Neutrophil (primary cell): ENCODE results near the gene IQSEC1.

ENCODE experiments used
- H3K27ac ChIP-seq: fragments of 200-600 bp; sonication (generic); 2 replicates; pipeline ENCODE4 v1.5.1; 2016; ENCODE audit warnings: mild to moderate bottlenecking, moderate library complexity
- H3K27me3 ChIP-seq: fragments of 200-600 bp; sonication (generic); 2 replicates; pipeline ENCODE4 v1.6.0; 2016; ENCODE audit warnings: mild to moderate bottlenecking
- H3K36me3 ChIP-seq: fragments of 200-600 bp; sonication (generic); 2 replicates; pipeline ENCODE4 v1.5.1; 2017
- H3K4me1 ChIP-seq, 2 experiments: fragments of 200-600 bp in 1 of 2; sonication (generic) in 1 of 2; 1 replicate in 1 of 2; 2 replicates in 1 of 2; pipeline versions ENCODE4 v1.5.1 to v1.6.1; 2013 to 2016; ENCODE audit warnings: low read depth in 1 of 2, low read length in 1 of 2, mild to moderate bottlenecking in 1 of 2, moderate library complexity in 1 of 2; ENCODE audit not compliant: control insufficient read depth in 1 of 2, insufficient read depth in 1 of 2
- H3K4me3 ChIP-seq, 2 experiments: fragments of 200-600 bp in 1 of 2; sonication (generic) in 1 of 2; 1 replicate in 1 of 2; 2 replicates in 1 of 2; pipeline ENCODE4 v1.5.1; 2013 to 2016; ENCODE audit warnings: low read depth in 1 of 2, low read length in 1 of 2, mild to moderate bottlenecking in 1 of 2, moderate library complexity in 1 of 2
- H3K9me3 ChIP-seq: fragments of 200-600 bp; sonication (generic); 2 replicates; pipeline ENCODE4 v1.5.1; 2016
- CTCF ChIP-seq: fragments of 200-600 bp; sonication (generic); IDR thresholded peaks from 2 replicates; pipeline ENCODE4 v1.5.1; 2016; ENCODE audit warnings: antibody characterized with exemption

The IQSEC1 gene

GRCh38 chr3:12963922-12964701 lies 109.1 kb downstream of the IQSEC1 start:
- Histone ChIP-seq H3K4me1 (peaks cover 77 to 96% of the 10 kb centered on the region in 2 experiments), H3K27ac (peak overlapping the region; percentile 52), H3K9me3 (no peaks in the 10 kb centered on the region), H3K4me3 (no peak overlapping the region), H3K36me3 (peaks cover 53% of the 10 kb centered on the region), H3K27me3 (peaks cover 14% of the 10 kb centered on the region)
- no peak for TF ChIP-seq CTCF

GRCh38 chr3:12963231-12963896 lies 109.9 kb downstream of the IQSEC1 start:
- H3K4me3 ChIP-seq: no peak overlapping the region
- peak overlapping the region; percentile 52 for H3K27ac ChIP-seq
- no peaks in the 10 kb centered on the region for H3K9me3 ChIP-seq
- TF ChIP-seq CTCF: no peak
- peaks cover 14% of the 10 kb centered on the region for H3K27me3 ChIP-seq
- H3K4me1 ChIP-seq: peaks cover 83 to 98% of the 10 kb centered on the region in 2 experiments
- H3K36me3 ChIP-seq: peaks cover 52% of the 10 kb centered on the region

- H3K4me3 ChIP-seq: no peak overlapping the region
- H3K36me3 ChIP-seq: peaks cover 61% of the 10 kb centered on the region
- H3K27ac ChIP-seq: no peak overlapping the region
- H3K4me1 ChIP-seq: peaks cover 81 to 93% of the 10 kb centered on the region in 2 experiments
- TF ChIP-seq CTCF: no peak
- no peaks in the 10 kb centered on the region for H3K9me3 ChIP-seq
- H3K27me3 ChIP-seq: peaks cover 11% of the 10 kb centered on the region
Observed at GRCh38 chr3:12962292-12962691, 110.9 kb downstream of the IQSEC1 start.

GRCh38 chr3:12961697-12962036 lies 111.6 kb downstream of the IQSEC1 start:
- Histone ChIP-seq H3K27me3 (peaks cover 5% of the 10 kb centered on the region), H3K4me3 (no peak overlapping the region), H3K27ac (peak overlapping the region; percentile 78), H3K9me3 (no peaks in the 10 kb centered on the region), H3K36me3 (peaks cover 64% of the 10 kb centered on the region), H3K4me1 (peaks cover 76 to 87% of the 10 kb centered on the region in 2 experiments)
- TF ChIP-seq CTCF: no peak

GRCh38 chr3:12961007-12961696 lies 112.1 kb downstream of the IQSEC1 start:
- Histone ChIP-seq H3K4me3 (peak overlapping the region; percentile 6 to 54), H3K27me3 (no peaks in the 10 kb centered on the region), H3K27ac (peak overlapping the region; percentile 78), H3K4me1 (peaks cover 73 to 83% of the 10 kb centered on the region in 2 experiments), H3K36me3 (peaks cover 69% of the 10 kb centered on the region), H3K9me3 (no peaks in the 10 kb centered on the region)
- TF ChIP-seq CTCF: no peak
